Measurements from ENCODE around the gene RAB31. TPM values are rescaled to one million over a fixed set of nuclear protein-coding genes. Genes with fewer than 3 reads are reported as not detected.

Gene RAB31
- total and polyA plus RNA-seq, 2 of the 13 experiments (the other 11 are each of a cell fraction or from before 2014, with no cell fraction given): 1.1 to 1.7 TPM

DNA sequence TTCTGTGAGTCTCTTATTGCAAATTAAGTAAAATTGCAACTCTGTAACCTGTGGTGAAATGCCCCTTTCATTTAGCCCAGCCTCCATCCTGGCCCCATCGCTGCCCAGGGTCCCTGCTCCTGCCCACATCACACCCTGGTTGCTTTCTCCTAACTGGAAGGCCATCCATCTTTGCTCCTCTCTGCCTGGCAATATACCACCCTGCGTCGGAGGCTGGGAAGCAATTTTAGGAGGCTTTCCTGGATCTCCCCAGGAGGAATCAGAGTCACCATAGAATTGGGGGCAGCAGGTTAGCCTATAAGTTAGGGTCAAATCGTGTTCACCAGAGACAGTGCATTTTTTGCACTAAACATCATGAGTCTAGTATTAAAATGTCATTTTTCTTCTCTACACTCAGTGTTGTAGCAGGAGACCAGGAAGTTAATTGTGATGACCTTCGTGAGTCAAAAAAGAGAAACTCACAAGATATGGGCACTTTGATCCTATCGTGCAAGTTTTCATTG, 163.2 kb downstream of the RAB31 start:
- Histone ChIP-seq H3K4me1 (ENCODE audit: insufficient read depth, low read length) (peaks cover 31% of the 10 kb centered on the region), H3K4me2 (ENCODE audit: low read depth, low read length) (no peak overlapping the region), H2AFZ (ENCODE audit: low read length) (no peak overlapping the region), H3K27me3 (ENCODE audit: control insufficient read depth in 1 of 2, insufficient read depth in 2 of 2, low read length in 2 of 2) (no peaks in the 10 kb centered on the region; a peak in 1 of 5 replicates), H3K79me2 (ENCODE audit: insufficient read depth, low read length) (no peaks in the 10 kb centered on the region), H3K4me3 (replicated peaks in 1 of 3; ENCODE audit: insufficient read depth in 1 of 3, low read depth in 2 of 3, low read length in 3 of 3) (no peak overlapping the region), H4K20me1 (ENCODE audit: insufficient read depth, low read length) (no peaks in the 10 kb centered on the region), H3K9ac (ENCODE audit: insufficient read depth, low read depth, low read length) (no peak overlapping the region), H3K36me3 (replicated peaks in 1 of 2; ENCODE audit: control insufficient read depth in 1 of 2, insufficient read depth in 2 of 2, low read length in 2 of 2) (no peaks in the 10 kb centered on the region), H3K27ac (ENCODE audit: extremely low read length, insufficient read depth, low read length) (no peak overlapping the region), H3K9me3 (ENCODE audit: low read length) (peaks cover 3% of the 10 kb centered on the region)
- 87% methylated on average over 6 of the region's 6 CpGs for WGBS (ENCODE audit: low lambda C conversion rate)
- ChIA-PET POLR2A (interaction anchor here (2.0 to 2.3 kb wide), 2 partner anchors 42 to 68 kb away, joined by 18 to 19 read pairs; partner anchors contain the start of gene VAPA), CTCF (ENCODE audit: low intra/inter-chr PET ratio, low total read pairs) (no interaction called here)
- DNase-seq (ENCODE audit: low spot score) (no peak), ATAC-seq (no peak), FAIRE-seq (no peak)
- intact Hi-C loops (cut with micrococcal nuclease; ENCODE audit: unreplicated experiment) (no loop called here), in situ Hi-C loops (cut with HindIII; ENCODE audit: extremely low pct_ligation_motif_present, low pct_unique_long_range_greater_than_20kb) (no loop called here)
- BruUV-seq (replicated peaks): no TSS peak
- TF ChIP-seq ZNF251 (CRISPR knock-in tag; IDR thresholded peaks at IDR 0.05) (no peak), IKZF1 (IDR thresholded peaks at IDR 0.05) (no peak), ZNF383 (CRISPR knock-in tag; IDR thresholded peaks at IDR 0.05; ENCODE audit: borderline replicate concordance) (no peak), CREB1 (IDR thresholded peaks at IDR 0.05) (no peak), CREB1 (CRISPR knock-in tag; IDR thresholded peaks at IDR 0.05) (no peak), MBNL3 (CRISPR knock-in tag; conservative IDR thresholded peaks at IDR 0.05) (no peak), WIZ (CRISPR knock-in tag; IDR thresholded peaks at IDR 0.05) (no peak), ZNF292 (CRISPR knock-in tag; IDR thresholded peaks at IDR 0.05; ENCODE audit: borderline replicate concordance, low read depth) (no peak), ARNT2 (CRISPR knock-in tag; IDR thresholded peaks at IDR 0.05; ENCODE audit: low read depth) (no peak), ZNF749 (CRISPR knock-in tag; IDR thresholded peaks at IDR 0.05; ENCODE audit: borderline replicate concordance) (no peak), SIX4 (CRISPR knock-in tag; IDR thresholded peaks at IDR 0.05) (no peak), HMGA1 (CRISPR knock-in tag; conservative IDR thresholded peaks at IDR 0.05) (no peak), PHF8 (CRISPR knock-in tag; IDR thresholded peaks at IDR 0.05) (no peak)
- TF ChIP-seq, protein P1, sequence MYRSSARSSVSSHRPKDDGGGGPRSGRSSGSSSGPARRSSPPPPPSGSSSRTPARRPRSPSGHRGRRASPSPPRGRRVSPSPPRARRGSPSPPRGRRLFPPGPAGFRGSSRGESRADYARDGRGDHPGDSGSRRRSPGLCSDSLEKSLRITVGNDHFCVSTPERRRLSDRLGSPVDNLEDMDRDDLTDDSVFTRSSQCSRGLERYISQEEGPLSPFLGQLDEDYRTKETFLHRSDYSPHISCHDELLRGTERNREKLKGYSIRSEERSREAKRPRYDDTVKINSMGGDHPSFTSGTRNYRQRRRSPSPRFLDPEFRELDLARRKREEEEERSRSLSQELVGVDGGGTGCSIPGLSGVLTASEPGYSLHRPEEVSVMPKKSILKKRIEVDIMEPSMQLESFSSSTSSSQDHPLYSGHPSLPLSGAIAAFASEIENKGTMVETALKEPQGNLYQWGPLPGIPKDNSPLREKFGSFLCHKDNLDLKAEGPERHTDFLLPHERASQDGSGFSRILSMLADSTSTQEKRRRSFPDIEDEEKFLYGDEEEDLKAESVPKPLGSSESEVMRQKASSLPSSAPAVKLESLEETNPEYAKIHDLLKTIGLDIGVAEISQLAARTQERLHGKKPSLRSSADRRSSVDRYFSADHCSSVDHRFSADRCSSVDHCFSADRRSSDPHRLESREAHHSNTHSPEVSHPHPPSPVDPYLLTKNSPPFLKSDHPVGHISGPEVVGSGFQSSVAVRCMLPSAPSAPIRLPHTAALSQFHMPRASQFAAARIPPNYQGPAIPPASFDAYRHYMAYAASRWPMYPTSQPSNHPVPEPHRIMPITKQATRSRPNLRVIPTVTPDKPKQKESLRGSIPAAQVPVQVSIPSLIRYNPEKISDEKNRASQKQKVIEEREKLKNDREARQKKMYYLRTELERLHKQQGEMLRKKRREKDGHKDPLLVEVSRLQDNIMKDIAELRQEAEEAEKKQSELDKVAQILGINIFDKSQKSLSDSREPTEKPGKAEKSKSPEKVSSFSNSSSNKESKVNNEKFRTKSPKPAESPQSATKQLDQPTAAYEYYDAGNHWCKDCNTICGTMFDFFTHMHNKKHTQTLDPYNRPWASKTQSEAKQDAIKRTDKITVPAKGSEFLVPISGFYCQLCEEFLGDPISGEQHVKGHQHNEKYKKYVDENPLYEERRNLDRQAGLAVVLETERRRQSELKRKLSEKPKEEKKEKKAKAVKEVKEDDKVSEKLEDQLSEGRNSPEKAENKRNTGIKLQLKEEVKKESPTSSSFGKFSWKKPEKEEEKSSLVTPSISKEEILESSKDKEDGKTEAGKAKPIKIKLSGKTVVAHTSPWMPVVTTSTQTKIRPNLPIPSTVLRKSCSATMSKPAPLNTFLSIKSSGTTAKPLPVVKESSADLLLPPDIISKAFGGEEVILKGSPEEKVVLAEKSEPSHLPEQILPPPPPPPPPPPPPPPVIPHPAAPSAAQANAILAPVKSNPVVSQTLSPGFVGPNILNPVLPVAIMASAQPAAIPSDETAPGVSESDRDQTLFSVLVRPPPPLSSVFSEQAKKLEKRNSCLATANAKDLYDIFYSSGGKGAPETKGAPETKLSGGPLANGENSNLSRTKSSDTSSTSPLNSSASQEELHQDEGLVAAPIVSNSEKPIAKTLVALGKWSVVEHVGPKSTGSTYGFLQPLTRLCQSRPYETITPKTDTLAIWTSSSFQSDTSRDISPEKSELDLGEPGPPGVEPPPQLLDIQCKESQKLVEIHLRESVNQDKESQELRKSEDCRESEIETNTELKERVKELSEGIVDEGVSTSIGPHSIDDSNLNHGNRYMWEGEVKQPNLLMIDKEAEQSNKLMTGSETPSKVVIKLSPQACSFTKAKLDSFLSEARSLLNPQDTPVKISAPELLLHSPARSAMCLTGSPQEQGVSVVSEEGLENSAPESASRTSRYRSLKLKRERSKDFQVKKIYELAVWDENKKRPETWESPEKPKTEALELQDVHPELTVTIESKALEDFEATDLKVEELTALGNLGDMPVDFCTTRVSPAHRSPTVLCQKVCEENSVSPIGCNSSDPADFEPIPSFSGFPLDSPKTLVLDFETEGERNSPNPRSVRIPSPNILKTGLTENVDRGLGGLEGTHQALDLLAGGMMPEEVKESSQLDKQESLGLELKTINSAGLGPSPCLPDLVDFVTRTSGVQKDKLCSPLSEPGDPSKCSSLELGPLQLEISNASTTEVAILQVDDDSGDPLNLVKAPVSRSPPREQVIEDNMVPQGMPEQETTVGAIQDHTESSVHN (CRISPR knock-in tag; IDR thresholded peaks at IDR 0.05): no peak
- TF ChIP-seq, protein P2, sequence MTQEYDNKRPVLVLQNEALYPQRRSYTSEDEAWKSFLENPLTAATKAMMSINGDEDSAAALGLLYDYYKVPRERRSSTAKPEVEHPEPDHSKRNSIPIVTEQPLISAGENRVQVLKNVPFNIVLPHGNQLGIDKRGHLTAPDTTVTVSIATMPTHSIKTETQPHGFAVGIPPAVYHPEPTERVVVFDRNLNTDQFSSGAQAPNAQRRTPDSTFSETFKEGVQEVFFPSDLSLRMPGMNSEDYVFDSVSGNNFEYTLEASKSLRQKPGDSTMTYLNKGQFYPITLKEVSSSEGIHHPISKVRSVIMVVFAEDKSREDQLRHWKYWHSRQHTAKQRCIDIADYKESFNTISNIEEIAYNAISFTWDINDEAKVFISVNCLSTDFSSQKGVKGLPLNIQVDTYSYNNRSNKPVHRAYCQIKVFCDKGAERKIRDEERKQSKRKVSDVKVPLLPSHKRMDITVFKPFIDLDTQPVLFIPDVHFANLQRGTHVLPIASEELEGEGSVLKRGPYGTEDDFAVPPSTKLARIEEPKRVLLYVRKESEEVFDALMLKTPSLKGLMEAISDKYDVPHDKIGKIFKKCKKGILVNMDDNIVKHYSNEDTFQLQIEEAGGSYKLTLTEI (CRISPR knock-in tag; conservative IDR thresholded peaks at IDR 0.05): no peak
- TF ChIP-seq, protein P3, sequence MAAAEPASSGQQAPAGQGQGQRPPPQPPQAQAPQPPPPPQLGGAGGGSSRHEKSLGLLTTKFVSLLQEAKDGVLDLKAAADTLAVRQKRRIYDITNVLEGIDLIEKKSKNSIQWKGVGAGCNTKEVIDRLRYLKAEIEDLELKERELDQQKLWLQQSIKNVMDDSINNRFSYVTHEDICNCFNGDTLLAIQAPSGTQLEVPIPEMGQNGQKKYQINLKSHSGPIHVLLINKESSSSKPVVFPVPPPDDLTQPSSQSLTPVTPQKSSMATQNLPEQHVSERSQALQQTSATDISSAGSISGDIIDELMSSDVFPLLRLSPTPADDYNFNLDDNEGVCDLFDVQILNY (CRISPR knock-in tag; conservative IDR thresholded peaks at IDR 0.05): no peak
